ENCODE measurements around the gene MAFF.
"Not testable (repeated sequence)": the region's sequence is repeated elsewhere in the genome, so short reads cannot be mapped to it uniquely, and the experiment has no call there.

MAFF gene

DNA sequence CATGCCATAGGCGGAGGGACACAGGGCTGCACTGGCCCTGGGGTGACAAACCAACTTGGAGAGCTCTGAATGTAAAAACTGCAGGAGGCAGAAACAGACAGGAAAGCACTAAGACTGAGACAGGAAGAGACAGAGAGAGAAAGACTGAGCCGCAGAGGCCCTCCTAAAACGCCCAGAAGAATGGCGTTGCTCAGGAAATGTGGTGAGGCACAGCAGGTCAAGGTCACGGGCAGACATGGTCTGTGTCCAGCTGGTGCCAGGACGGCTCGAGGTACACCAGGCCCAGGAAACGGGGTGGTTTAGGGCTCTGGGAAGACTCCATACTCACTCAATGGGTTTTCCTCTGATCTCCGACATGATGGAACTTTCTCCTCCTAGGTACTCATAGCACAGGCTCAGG is 29.1 kb downstream of the MAFF start:
- TF ChIP-seq, protein P1, sequence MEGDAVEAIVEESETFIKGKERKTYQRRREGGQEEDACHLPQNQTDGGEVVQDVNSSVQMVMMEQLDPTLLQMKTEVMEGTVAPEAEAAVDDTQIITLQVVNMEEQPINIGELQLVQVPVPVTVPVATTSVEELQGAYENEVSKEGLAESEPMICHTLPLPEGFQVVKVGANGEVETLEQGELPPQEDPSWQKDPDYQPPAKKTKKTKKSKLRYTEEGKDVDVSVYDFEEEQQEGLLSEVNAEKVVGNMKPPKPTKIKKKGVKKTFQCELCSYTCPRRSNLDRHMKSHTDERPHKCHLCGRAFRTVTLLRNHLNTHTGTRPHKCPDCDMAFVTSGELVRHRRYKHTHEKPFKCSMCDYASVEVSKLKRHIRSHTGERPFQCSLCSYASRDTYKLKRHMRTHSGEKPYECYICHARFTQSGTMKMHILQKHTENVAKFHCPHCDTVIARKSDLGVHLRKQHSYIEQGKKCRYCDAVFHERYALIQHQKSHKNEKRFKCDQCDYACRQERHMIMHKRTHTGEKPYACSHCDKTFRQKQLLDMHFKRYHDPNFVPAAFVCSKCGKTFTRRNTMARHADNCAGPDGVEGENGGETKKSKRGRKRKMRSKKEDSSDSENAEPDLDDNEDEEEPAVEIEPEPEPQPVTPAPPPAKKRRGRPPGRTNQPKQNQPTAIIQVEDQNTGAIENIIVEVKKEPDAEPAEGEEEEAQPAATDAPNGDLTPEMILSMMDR (IDR thresholded peaks at IDR 0.05; ENCODE audit: low read depth, low read length, missing control alignments): no peak

DNA sequence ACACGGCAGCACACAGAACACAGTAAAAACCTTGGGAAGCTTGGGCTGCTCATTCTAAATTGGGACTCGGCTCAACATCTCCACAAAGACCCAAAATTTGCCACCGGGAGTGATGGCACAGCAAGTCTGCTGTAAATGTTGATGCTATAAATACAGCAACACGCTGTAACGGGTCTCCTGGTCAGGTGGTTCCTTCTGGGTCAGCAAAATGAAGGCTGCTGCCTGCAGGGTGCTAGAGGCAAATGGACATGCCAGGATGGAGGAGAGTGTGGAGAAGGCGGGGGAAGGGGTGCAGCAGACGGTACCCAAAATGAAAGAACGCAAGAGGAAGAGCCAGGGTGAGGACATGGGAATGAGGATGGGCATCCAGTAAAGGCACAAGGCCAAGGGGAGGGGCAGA is 30.4 kb downstream of the MAFF start:
- DNase-seq (ENCODE audit: extremely low read depth, low read depth): no peak
- TF ChIP-seq, protein P1 (IDR thresholded peaks at IDR 0.05; ENCODE audit: low read depth, low read length, missing control alignments): no peak
- no peak overlapping the region for H3K4me3 ChIP-seq (replicated peaks; ENCODE audit: low read depth, low read length)

More for the DNA sequence above, 29.1 kb downstream of the MAFF start:
- DNase-seq (ENCODE audit: extremely low read depth, low read depth): no peak
- H3K4me3 ChIP-seq (replicated peaks; ENCODE audit: low read depth, low read length): no peak overlapping the region

DNA sequence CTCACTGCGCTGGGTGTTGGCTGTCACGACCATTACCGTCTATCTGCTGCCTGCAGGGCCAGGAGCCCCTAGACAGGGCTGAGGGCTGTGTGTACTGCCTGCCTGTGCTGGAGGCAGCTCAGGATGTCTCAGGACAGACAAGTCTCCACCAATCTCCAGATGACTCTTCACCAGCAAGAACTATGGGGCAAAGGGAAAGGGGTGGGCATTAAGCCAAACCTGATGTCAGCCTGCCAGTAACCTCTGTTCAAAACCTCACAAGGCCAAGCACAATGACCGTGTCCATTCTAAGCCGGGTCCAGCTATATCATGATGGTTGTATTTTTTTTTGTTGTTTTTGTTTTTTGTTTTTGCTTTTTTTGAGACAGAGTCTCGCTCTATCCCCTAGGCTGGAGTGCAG is 31.6 kb downstream of the MAFF start:
- DNase-seq (ENCODE audit: extremely low read depth, low read depth): no peak
- TF ChIP-seq, protein P1 (IDR thresholded peaks at IDR 0.05; ENCODE audit: low read depth, low read length, missing control alignments): no peak

DNA sequence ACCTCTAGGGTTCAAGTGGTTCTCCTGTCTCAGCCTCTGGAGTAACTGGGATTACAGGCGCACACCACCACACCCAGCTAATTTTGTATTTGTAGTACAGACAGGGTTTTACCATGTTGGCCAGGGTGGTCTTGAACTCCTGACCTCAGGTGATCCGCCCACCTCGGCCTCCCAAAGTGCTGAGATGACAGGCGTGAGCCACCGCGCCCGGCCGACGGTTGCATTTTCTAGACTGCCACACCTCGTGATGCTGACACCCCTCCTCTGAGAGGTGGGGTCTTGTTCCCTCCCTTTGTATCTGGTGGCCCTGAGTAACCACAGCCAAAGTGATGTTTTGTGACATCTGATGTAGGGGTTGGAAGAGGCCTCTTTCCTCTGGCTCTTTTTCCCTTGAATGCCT is 32.1 kb downstream of the MAFF start:
- not testable (repeated sequence) for DNase-seq (ENCODE audit: extremely low read depth, low read depth); H3K4me3 ChIP-seq (replicated peaks; ENCODE audit: low read depth, low read length)

More for the DNA sequence above, 31.6 kb downstream of the MAFF start:
- no peak overlapping the region for H3K4me3 ChIP-seq (replicated peaks; ENCODE audit: low read depth, low read length)

DNA sequence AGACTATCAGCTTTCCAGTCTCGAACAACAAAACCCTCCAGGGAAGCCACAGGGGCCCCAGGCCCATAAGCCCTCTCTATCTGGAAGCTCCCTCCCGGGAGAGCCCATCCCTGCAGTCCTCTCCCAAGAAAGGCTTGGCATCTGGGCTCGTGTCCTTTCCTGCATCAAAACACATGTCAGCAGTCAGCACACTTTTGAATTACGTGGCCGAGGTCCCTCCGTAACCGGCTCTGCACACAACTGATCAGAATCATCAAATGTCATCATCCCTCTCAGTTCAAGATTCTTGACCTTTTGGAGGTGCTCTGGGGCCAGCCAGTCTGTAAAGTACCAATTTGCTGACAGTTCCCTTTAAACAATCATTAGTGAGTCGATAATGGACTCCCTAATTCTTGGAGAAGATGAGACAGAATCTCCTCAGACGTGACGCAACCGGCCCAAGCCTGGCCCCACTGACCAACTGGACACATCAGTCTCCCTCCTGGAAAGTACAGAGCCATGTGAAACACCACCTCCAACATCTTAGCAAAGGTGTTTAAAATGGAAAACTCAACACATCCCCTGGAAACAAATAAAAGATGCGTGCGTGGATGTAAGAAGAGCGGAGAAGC is 33.6 kb downstream of the MAFF start:
- TF ChIP-seq, protein P1 (IDR thresholded peaks at IDR 0.05; ENCODE audit: low read depth, low read length, missing control alignments): no peak
- no peak overlapping the region for H3K4me3 ChIP-seq (replicated peaks; ENCODE audit: low read depth, low read length)
- DNase-seq (ENCODE audit: extremely low read depth, low read depth): no peak

DNA sequence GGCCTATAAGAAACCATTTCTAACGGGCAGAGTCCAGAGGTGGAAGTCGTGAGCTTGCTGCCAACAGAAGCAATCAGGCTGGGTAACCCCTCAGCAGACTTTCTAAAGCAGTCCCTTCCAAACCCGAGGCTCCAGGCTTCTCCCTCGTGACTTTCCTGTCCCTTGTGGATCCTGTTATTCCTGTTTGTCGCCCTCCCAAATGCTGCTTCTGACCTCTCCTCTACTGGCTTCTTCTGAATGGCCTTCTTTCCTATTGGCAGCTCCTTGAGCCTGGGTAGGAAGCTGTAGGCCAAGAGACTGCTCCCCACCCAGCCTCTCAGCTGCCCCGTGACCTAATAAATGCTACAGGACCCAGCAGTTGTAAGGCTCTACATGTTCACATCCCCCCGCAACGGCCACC is 35.0 kb downstream of the MAFF start:
- TF ChIP-seq, protein P1 (IDR thresholded peaks at IDR 0.05; ENCODE audit: low read depth, low read length, missing control alignments): no peak
- no peak for DNase-seq (ENCODE audit: extremely low read depth, low read depth)
- H3K4me3 ChIP-seq (replicated peaks; ENCODE audit: low read depth, low read length): no peak overlapping the region

DNA sequence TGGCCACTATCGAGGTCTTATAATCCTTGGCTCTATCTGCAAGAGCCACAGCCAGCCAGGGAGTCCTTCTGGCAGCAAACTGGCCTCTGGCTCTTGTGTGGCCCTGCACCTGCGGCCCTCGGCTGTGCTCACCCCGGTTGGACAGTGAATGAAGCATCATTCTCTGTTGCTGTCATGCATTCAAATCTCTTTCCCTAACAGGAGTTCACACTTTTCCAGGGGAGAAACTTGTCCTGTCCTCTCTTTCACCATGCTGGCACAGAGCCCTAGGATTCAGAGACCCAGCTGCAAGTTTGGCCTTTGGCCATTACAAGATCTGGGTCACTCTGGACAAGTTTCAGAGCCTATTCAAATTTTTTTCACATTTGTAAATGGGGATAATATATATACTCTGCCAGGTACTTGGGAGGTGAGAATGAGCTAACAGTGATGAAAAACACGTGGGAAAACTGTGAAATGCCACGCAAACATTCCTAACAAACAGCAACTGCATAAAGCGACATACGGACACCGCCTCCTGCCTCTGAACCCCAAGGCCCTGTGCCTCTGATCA is 36.8 kb downstream of the MAFF start:
- no peak for DNase-seq (ENCODE audit: extremely low read depth, low read depth)
- H3K4me3 ChIP-seq (replicated peaks; ENCODE audit: low read depth, low read length): no peak overlapping the region

More for the DNA sequence above, 36.8 kb downstream of the MAFF start:
- TF ChIP-seq, protein P1 (IDR thresholded peaks at IDR 0.05; ENCODE audit: low read depth, low read length, missing control alignments): no peak
